ENCODE data around the gene POC1B. TPM values are rescaled to one million over a fixed set of nuclear protein-coding genes. Genes with fewer than 3 reads are reported as not detected.

POC1B gene
- total RNA-seq, 1 experiment from 2014 or later, result 60.3 TPM

GRCh38 chr12:89497467-89497866, 28.4 kb downstream of the POC1B start:
- Histone ChIP-seq H3K9me2 (replicated peaks; ENCODE audit: insufficient read depth, low read length) (no peaks in the 10 kb centered on the region), H2AFZ (ENCODE audit: low read length) (no peak overlapping the region), H3K79me2 (ENCODE audit: low read length) (peaks cover 7% of the 10 kb centered on the region), H3K27me3 (ENCODE audit: low read length) (no peaks in the 10 kb centered on the region), H3K9ac (ENCODE audit: low read length) (no peak overlapping the region), H3K36me3 (ENCODE audit: insufficient read depth, low read length) (no peaks in the 10 kb centered on the region), H4K20me1 (ENCODE audit: insufficient read depth, low read depth, low read length) (no peaks in the 10 kb centered on the region), H3K4me1 (ENCODE audit: low read length) (peaks cover 11% of the 10 kb centered on the region), H3K4me3 (ENCODE audit: low read length) (no peak overlapping the region), H3K9me3 (ENCODE audit: low read length) (no peaks in the 10 kb centered on the region), H3K4me2 (ENCODE audit: low read depth, low read length, poor library complexity, severe bottlenecking) (no peak overlapping the region), H3K27ac (ENCODE audit: low read length) (no peak overlapping the region)
- no peak for DNase-seq

- Histone ChIP-seq H3K9ac (ENCODE audit: low read length) (no peak overlapping the region), H3K4me1 (ENCODE audit: low read length) (peaks cover 11% of the 10 kb centered on the region), H3K79me2 (ENCODE audit: low read length) (peaks cover 7% of the 10 kb centered on the region), H4K20me1 (ENCODE audit: insufficient read depth, low read depth, low read length) (no peaks in the 10 kb centered on the region), H3K9me3 (ENCODE audit: low read length) (no peaks in the 10 kb centered on the region), H3K27ac (ENCODE audit: low read length) (no peak overlapping the region), H3K9me2 (replicated peaks; ENCODE audit: insufficient read depth, low read length) (no peaks in the 10 kb centered on the region), H3K27me3 (ENCODE audit: low read length) (no peaks in the 10 kb centered on the region), H3K36me3 (ENCODE audit: insufficient read depth, low read length) (no peaks in the 10 kb centered on the region), H3K4me2 (ENCODE audit: low read depth, low read length, poor library complexity, severe bottlenecking) (no peak overlapping the region), H2AFZ (ENCODE audit: low read length) (no peak overlapping the region), H3K4me3 (ENCODE audit: low read length) (no peak overlapping the region)
- no peak for DNase-seq
These were observed 28.8 kb downstream of the POC1B start for GRCh38 chr12:89497005-89497404.

DNA sequence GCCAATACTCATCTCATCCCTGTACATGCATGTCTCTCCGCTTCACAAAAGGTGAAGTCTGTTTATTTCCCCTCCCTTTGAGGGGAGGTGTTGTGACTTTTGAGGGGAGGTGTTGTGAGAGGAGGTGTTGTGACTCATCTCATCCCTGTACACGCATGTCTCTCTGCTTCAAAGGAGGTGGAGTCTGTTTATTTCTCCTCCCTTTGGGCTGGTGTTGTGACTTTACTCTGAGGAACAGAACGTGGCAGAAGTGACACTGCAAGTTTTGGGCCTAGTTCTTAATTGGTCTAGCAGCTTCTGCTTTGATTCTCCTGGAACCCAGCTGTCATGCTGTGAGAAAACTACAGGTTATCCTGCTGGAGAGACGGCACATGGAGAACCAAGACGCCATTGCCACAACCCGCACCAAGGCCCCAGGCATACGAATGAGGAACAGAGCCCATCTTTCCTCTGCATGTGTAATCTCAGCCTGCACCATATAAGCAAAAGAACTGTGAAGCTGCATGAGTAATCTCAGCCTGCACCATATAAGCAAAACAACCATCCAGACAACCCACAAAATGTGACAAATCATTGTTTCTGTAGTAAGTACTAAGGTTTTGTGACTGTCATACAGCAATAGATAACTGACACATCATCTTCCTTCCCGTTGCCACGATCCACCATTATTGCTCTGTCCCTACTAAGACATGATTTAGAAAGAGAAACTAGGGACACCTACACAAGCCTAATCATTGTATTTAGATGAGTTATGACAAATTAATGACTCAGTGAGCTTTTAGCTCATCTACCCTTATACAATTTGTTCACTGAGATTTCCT, 31.2 kb downstream of the POC1B start:
- no peak for DNase-seq
- H3K9me2 ChIP-seq (replicated peaks; ENCODE audit: insufficient read depth, low read length), result no peaks in the 10 kb centered on the region
- peaks cover 7% of the 10 kb centered on the region for H3K79me2 ChIP-seq (ENCODE audit: low read length)
- H3K27me3 ChIP-seq (ENCODE audit: low read length), result no peaks in the 10 kb centered on the region
- H2AFZ ChIP-seq (ENCODE audit: low read length), result no peak overlapping the region
- H4K20me1 ChIP-seq (ENCODE audit: insufficient read depth, low read depth, low read length), result no peaks in the 10 kb centered on the region
- H3K27ac ChIP-seq (ENCODE audit: low read length), result no peak overlapping the region
- H3K4me2 ChIP-seq (ENCODE audit: low read depth, low read length, poor library complexity, severe bottlenecking), result no peak overlapping the region
- peaks cover 11% of the 10 kb centered on the region for H3K4me1 ChIP-seq (ENCODE audit: low read length)
- H3K9me3 ChIP-seq (ENCODE audit: low read length), result no peaks in the 10 kb centered on the region
- no peak overlapping the region for H3K9ac ChIP-seq (ENCODE audit: low read length)
- no peaks in the 10 kb centered on the region for H3K36me3 ChIP-seq (ENCODE audit: insufficient read depth, low read length)
- no peak overlapping the region for H3K4me3 ChIP-seq (ENCODE audit: low read length)

GRCh38 chr12:89493670-89494302, 32.1 kb downstream of the POC1B start:
- no peak overlapping the region for H3K27ac ChIP-seq (ENCODE audit: low read length)
- H3K4me1 ChIP-seq (ENCODE audit: low read length), result peaks cover 11% of the 10 kb centered on the region
- H3K9me3 ChIP-seq (ENCODE audit: low read length), result no peaks in the 10 kb centered on the region
- no peak overlapping the region for H3K4me3 ChIP-seq (ENCODE audit: low read length)
- H3K79me2 ChIP-seq (ENCODE audit: low read length), result peaks cover 7% of the 10 kb centered on the region
- peak; percentile 48 for DNase-seq
- no peak overlapping the region for H2AFZ ChIP-seq (ENCODE audit: low read length)
- no peaks in the 10 kb centered on the region for H4K20me1 ChIP-seq (ENCODE audit: insufficient read depth, low read depth, low read length)
- no peaks in the 10 kb centered on the region for H3K36me3 ChIP-seq (ENCODE audit: insufficient read depth, low read length)
- no peaks in the 10 kb centered on the region for H3K27me3 ChIP-seq (ENCODE audit: low read length)
- no peak overlapping the region for H3K9ac ChIP-seq (ENCODE audit: low read length)
- H3K9me2 ChIP-seq (replicated peaks; ENCODE audit: insufficient read depth, low read length), result no peaks in the 10 kb centered on the region
- no peak overlapping the region for H3K4me2 ChIP-seq (ENCODE audit: low read depth, low read length, poor library complexity, severe bottlenecking)

DNA sequence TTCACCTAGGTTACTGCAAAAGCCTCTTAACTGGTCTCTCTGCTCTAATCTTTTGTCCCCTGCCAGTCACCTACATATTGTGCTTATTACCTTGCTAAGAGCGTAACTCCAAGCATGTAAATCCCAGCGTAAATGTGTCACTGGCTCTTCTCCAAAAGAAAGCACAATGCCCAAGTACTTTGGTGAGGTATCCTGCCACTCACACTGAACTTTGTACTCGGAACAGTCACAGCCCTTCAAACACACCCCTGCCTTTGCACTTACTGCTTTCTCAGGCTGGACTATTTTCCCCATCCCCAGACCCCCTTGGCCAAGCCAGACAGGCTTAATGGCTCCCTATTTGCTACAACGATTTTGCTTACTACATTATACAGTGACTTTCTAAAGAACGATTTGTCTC, 33.0 kb downstream of the POC1B start:
- Histone ChIP-seq H3K27ac (ENCODE audit: low read length) (no peak overlapping the region), H3K9me3 (ENCODE audit: low read length) (no peaks in the 10 kb centered on the region), H3K27me3 (ENCODE audit: low read length) (no peaks in the 10 kb centered on the region), H3K9me2 (replicated peaks; ENCODE audit: insufficient read depth, low read length) (no peaks in the 10 kb centered on the region), H3K36me3 (ENCODE audit: insufficient read depth, low read length) (no peaks in the 10 kb centered on the region), H3K4me1 (ENCODE audit: low read length) (peaks cover 11% of the 10 kb centered on the region), H3K4me3 (ENCODE audit: low read length) (no peak overlapping the region), H3K9ac (ENCODE audit: low read length) (no peak overlapping the region), H3K4me2 (ENCODE audit: low read depth, low read length, poor library complexity, severe bottlenecking) (no peak overlapping the region), H2AFZ (ENCODE audit: low read length) (no peak overlapping the region), H3K79me2 (ENCODE audit: low read length) (no peaks in the 10 kb centered on the region), H4K20me1 (ENCODE audit: insufficient read depth, low read depth, low read length) (no peaks in the 10 kb centered on the region)
- DNase-seq, result no peak

DNA sequence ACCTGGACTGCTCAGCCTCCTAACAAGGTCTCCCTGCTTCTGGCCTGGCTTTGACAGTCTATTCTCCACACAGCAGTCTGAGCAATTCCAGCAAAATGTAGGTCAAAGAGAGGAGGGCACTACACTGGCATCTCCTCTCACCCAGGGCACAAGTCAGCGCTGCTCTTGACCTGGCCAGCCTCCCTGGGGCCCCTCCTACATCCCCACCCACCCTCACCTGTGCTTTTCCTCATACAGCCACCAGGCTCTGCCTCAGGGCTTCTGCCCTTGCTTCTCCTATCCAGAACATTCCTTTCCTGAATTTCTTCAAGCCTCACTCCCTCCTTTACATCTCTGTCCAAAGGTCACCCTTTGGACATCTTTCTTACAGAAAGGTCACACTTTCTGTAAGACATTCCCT, 34.9 kb downstream of the POC1B start:
- no peak overlapping the region for H2AFZ ChIP-seq (ENCODE audit: low read length)
- no peak overlapping the region for H3K27ac ChIP-seq (ENCODE audit: low read length)
- no peaks in the 10 kb centered on the region for H3K36me3 ChIP-seq (ENCODE audit: insufficient read depth, low read length)
- no peak overlapping the region for H3K9ac ChIP-seq (ENCODE audit: low read length)
- no peak overlapping the region for H3K4me2 ChIP-seq (ENCODE audit: low read depth, low read length, poor library complexity, severe bottlenecking)
- H3K4me3 ChIP-seq (ENCODE audit: low read length), result no peak overlapping the region
- no peaks in the 10 kb centered on the region for H3K27me3 ChIP-seq (ENCODE audit: low read length)
- no peaks in the 10 kb centered on the region for H3K79me2 ChIP-seq (ENCODE audit: low read length)
- DNase-seq, result no peak
- no peaks in the 10 kb centered on the region for H3K9me3 ChIP-seq (ENCODE audit: low read length)
- no peaks in the 10 kb centered on the region for H3K9me2 ChIP-seq (replicated peaks; ENCODE audit: insufficient read depth, low read length)
- H4K20me1 ChIP-seq (ENCODE audit: insufficient read depth, low read depth, low read length), result no peaks in the 10 kb centered on the region
- H3K4me1 ChIP-seq (ENCODE audit: low read length), result peaks cover 7% of the 10 kb centered on the region

GRCh38 chr12:89486264-89486663, 39.6 kb downstream of the POC1B start:
- Histone ChIP-seq H3K4me1 (ENCODE audit: low read length) (peaks cover 14% of the 10 kb centered on the region), H4K20me1 (ENCODE audit: insufficient read depth, low read depth, low read length) (no peaks in the 10 kb centered on the region), H2AFZ (ENCODE audit: low read length) (no peak overlapping the region), H3K9me2 (replicated peaks; ENCODE audit: insufficient read depth, low read length) (no peaks in the 10 kb centered on the region), H3K27me3 (ENCODE audit: low read length) (no peaks in the 10 kb centered on the region), H3K27ac (ENCODE audit: low read length) (no peak overlapping the region), H3K9ac (ENCODE audit: low read length) (no peak overlapping the region), H3K9me3 (ENCODE audit: low read length) (no peaks in the 10 kb centered on the region), H3K4me2 (ENCODE audit: low read depth, low read length, poor library complexity, severe bottlenecking) (no peak overlapping the region), H3K4me3 (ENCODE audit: low read length) (no peak overlapping the region), H3K79me2 (ENCODE audit: low read length) (peaks cover 2% of the 10 kb centered on the region), H3K36me3 (ENCODE audit: insufficient read depth, low read length) (no peaks in the 10 kb centered on the region)
- no peak for DNase-seq

DNA sequence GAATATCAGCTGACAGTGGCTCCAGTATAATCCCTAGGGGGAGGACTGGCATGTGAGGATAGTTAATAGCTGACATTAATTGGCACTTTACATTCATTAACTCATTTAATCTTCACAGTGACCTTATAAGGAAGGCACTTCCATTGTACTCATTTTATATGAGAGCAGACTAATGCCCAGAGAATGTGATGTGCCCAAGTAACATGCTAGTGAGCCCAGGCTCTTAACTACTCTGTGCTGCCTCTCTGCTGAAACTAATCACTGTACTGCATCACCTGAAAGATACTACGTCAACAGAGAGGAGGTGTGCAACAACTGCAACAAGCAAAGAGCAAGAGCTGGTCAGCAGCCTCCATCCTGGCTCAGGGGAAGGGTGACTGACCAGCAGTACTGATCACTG, 41.4 kb downstream of the POC1B start:
- H3K4me3 ChIP-seq (ENCODE audit: low read length), result no peak overlapping the region
- H3K9me3 ChIP-seq (ENCODE audit: low read length), result no peaks in the 10 kb centered on the region
- H3K4me1 ChIP-seq (ENCODE audit: low read length), result peaks cover 14% of the 10 kb centered on the region
- H4K20me1 ChIP-seq (ENCODE audit: insufficient read depth, low read depth, low read length), result no peaks in the 10 kb centered on the region
- DNase-seq, result no peak
- H3K9me2 ChIP-seq (replicated peaks; ENCODE audit: insufficient read depth, low read length), result no peaks in the 10 kb centered on the region
- H2AFZ ChIP-seq (ENCODE audit: low read length), result no peak overlapping the region
- no peaks in the 10 kb centered on the region for H3K36me3 ChIP-seq (ENCODE audit: insufficient read depth, low read length)
- peaks cover 7% of the 10 kb centered on the region for H3K79me2 ChIP-seq (ENCODE audit: low read length)
- H3K27ac ChIP-seq (ENCODE audit: low read length), result 0 out of 2 replicates have a peak overlapping the region, but pooled peaks have one; percentile 3
- H3K27me3 ChIP-seq (ENCODE audit: low read length), result no peaks in the 10 kb centered on the region
- H3K9ac ChIP-seq (ENCODE audit: low read length), result no peak overlapping the region
- no peak overlapping the region for H3K4me2 ChIP-seq (ENCODE audit: low read depth, low read length, poor library complexity, severe bottlenecking)
